ENCODE measurements around the gene SLC66A2.

- TF ChIP-seq POLR2A (IDR thresholded peaks at IDR 0.05): no peak
- no peak for TF ChIP-seq CTCF (IDR thresholded peaks at IDR 0.05)
Measured at GRCh38 chr18:79931475-79931874, 20.0 kb downstream of the SLC66A2 start.

Measured in adrenal gland (tissue), 5 donors.